HepG2 (cell line): ENCODE results near the gene SLC13A3. TPM values are rescaled to one million over a fixed set of nuclear protein-coding genes. Genes with fewer than 3 reads are reported as not detected.
A peak's percentile ranks its signal among the peaks of the same experiment; 100 is the strongest.

ENCODE experiments used
- FOXK2 ChIP-seq: fragments of 450-650 bp; IDR thresholded peaks from 2 replicates; pipeline ENCODE4 v1.6.1; 2016
- FOXO4 ChIP-seq: sonication (generic); formaldehyde crosslinking; conservative IDR thresholded peaks from 2 replicates; pipeline ENCODE4 v1.8.1; 2023; ENCODE audit warnings: missing genetic modification reagents
- MAFF ChIP-seq: IDR thresholded peaks from 2 replicates; pipeline ENCODE4 v1.6.1; 2011; ENCODE audit warnings: low read depth, low read length, improper control_type of control experiment
- MYC ChIP-seq: sonication (generic); formaldehyde crosslinking; IDR thresholded peaks from 2 replicates; pipeline ENCODE4 v1.9.0; 2021; ENCODE audit warnings: missing genetic modification reagents, borderline replicate concordance
- NCOA1 ChIP-seq: sonication (generic); formaldehyde crosslinking; IDR thresholded peaks from 2 replicates; pipeline ENCODE4 v1.9.0; 2021; ENCODE audit warnings: missing genetic modification reagents
- NR2C2 ChIP-seq: sonication (generic); formaldehyde crosslinking; IDR thresholded peaks from 2 replicates; pipeline ENCODE4 v1.4.0; 2020; ENCODE audit warnings: missing genetic modification reagents, mild to moderate bottlenecking, moderate library complexity, borderline replicate concordance
- ZBTB8A ChIP-seq: sonication (generic); formaldehyde crosslinking; IDR thresholded peaks from 2 replicates; pipeline ENCODE4 v1.4.0; 2020; ENCODE audit warnings: mild to moderate bottlenecking, low read depth, missing genetic modification reagents, borderline replicate concordance
- ZNF598 ChIP-seq: sonication (generic); formaldehyde crosslinking; IDR thresholded peaks from 2 replicates; pipeline ENCODE4 v1.5.1; 2020; ENCODE audit warnings: mild to moderate bottlenecking, missing genetic modification reagents, borderline replicate concordance
- polyA plus RNA-seq, 8 experiments: library from polyadenylated mRNA; depleted of rRNA in 3 of 8; stranded (reverse) in 7 of 8; unstranded in 1 of 8; fragments of >200 nt; fragmentation: Illumina TruSeq in 4 of 8; extraction: Trizol in 4 of 8; gene quantifications; 2 replicates each; pipeline versions ENCODE4 v1.2.1 to v1.2.3, GENCODE V29; 2011 to 2016; ENCODE audit warnings: low read depth in 4 of 8, missing spikeins in 1 of 8, mixed read lengths in 1 of 8; ENCODE audit not compliant: insufficient read depth in 1 of 8
- total RNA-seq, 5 experiments: library from RNA; depleted of rRNA; stranded (reverse); fragments of >200 nt; fragmentation: Illumina TruSeq; extraction: Trizol; gene quantifications; 2 replicates each; pipeline ENCODE4 v1.2.3, GENCODE V29; 2016; ENCODE audit warnings: low read depth in 1 of 5
- TF ChIP-seq, protein P1 (sequence below): sonication (generic); formaldehyde crosslinking; IDR thresholded peaks from 2 replicates; pipeline ENCODE4 v1.4.0; 2020; ENCODE audit warnings: mild to moderate bottlenecking, missing genetic modification reagents, borderline replicate concordance
- TF ChIP-seq, protein P2 (sequence below): sonication (generic); formaldehyde crosslinking; IDR thresholded peaks from 2 replicates; pipeline ENCODE4 v1.4.0; 2020; ENCODE audit warnings: missing genetic modification reagents
- TF ChIP-seq, protein P3 (sequence below), 2 experiments: fragments of 450-650 bp in 1 of 2; sonication (generic) in 1 of 2; formaldehyde crosslinking; IDR thresholded peaks; 2 replicates each; pipeline versions ENCODE4 v1.5.0 to v1.8.0; 2020 to 2022; ENCODE audit warnings: mild to moderate bottlenecking in 1 of 2, missing genetic modification reagents in 1 of 2
- TF ChIP-seq, protein P4 (sequence below): IDR thresholded peaks from 2 replicates; pipeline ENCODE4 v1.6.1; 2016; ENCODE audit warnings: missing compliant biosample characterization, missing genetic modification reagents, borderline replicate concordance
- TF ChIP-seq, protein P5 (sequence below): sonication (generic); formaldehyde crosslinking; IDR thresholded peaks from 2 replicates; pipeline ENCODE4 v1.4.0; 2020; ENCODE audit warnings: missing genetic modification reagents, borderline replicate concordance

The SLC13A3 gene
- total and polyA plus RNA-seq, 2 of the 13 experiments (the other 11 are each of a cell fraction or from before 2014, with no cell fraction given), result 66.5 to 76.0 TPM

GRCh38 chr20:46640536-46641311 lies 10.5 kb downstream of the SLC13A3 start (continued):
- TF ChIP-seq, protein P1, sequence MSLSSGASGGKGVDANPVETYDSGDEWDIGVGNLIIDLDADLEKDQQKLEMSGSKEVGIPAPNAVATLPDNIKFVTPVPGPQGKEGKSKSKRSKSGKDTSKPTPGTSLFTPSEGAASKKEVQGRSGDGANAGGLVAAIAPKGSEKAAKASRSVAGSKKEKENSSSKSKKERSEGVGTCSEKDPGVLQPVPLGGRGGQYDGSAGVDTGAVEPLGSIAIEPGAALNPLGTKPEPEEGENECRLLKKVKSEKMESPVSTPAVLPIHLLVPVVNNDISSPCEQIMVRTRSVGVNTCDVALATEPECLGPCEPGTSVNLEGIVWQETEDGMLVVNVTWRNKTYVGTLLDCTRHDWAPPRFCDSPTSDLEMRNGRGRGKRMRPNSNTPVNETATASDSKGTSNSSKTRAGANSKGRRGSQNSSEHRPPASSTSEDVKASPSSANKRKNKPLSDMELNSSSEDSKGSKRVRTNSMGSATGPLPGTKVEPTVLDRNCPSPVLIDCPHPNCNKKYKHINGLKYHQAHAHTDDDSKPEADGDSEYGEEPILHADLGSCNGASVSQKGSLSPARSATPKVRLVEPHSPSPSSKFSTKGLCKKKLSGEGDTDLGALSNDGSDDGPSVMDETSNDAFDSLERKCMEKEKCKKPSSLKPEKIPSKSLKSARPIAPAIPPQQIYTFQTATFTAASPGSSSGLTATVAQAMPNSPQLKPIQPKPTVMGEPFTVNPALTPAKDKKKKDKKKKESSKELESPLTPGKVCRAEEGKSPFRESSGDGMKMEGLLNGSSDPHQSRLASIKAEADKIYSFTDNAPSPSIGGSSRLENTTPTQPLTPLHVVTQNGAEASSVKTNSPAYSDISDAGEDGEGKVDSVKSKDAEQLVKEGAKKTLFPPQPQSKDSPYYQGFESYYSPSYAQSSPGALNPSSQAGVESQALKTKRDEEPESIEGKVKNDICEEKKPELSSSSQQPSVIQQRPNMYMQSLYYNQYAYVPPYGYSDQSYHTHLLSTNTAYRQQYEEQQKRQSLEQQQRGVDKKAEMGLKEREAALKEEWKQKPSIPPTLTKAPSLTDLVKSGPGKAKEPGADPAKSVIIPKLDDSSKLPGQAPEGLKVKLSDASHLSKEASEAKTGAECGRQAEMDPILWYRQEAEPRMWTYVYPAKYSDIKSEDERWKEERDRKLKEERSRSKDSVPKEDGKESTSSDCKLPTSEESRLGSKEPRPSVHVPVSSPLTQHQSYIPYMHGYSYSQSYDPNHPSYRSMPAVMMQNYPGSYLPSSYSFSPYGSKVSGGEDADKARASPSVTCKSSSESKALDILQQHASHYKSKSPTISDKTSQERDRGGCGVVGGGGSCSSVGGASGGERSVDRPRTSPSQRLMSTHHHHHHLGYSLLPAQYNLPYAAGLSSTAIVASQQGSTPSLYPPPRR (CRISPR knock-in tag), result peak; percentile 63
- TF ChIP-seq NR2C2 (CRISPR knock-in tag) (peak; percentile 44; the same call in 1 of the 2 replicates), MAFF (0 out of 2 replicates have a peak, but pooled peaks have one; percentile 21), ZNF598 (0 out of 2 replicates have a peak, but pooled peaks have one; percentile 14), FOXK2 (peak; percentile 72; the same call in 1 of the 2 replicates), MYC (CRISPR knock-in tag) (peak; percentile 74; the same call in 1 of the 2 replicates), ZBTB8A (CRISPR knock-in tag) (no peak), NCOA1 (CRISPR knock-in tag) (peak; percentile 75; the same call in 1 of the 2 replicates), FOXO4 (CRISPR knock-in tag) (0 out of 2 replicates have a peak, but pooled peaks have one; percentile 93)
- TF ChIP-seq, protein P2, sequence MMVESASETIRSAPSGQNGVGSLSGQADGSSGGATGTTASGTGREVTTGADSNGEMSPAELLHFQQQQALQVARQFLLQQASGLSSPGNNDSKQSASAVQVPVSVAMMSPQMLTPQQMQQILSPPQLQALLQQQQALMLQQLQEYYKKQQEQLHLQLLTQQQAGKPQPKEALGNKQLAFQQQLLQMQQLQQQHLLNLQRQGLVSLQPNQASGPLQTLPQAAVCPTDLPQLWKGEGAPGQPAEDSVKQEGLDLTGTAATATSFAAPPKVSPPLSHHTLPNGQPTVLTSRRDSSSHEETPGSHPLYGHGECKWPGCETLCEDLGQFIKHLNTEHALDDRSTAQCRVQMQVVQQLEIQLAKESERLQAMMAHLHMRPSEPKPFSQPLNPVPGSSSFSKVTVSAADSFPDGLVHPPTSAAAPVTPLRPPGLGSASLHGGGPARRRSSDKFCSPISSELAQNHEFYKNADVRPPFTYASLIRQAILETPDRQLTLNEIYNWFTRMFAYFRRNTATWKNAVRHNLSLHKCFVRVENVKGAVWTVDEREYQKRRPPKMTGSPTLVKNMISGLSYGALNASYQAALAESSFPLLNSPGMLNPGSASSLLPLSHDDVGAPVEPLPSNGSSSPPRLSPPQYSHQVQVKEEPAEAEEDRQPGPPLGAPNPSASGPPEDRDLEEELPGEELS (CRISPR knock-in tag), result peak; percentile 73
- TF ChIP-seq, protein P3, sequence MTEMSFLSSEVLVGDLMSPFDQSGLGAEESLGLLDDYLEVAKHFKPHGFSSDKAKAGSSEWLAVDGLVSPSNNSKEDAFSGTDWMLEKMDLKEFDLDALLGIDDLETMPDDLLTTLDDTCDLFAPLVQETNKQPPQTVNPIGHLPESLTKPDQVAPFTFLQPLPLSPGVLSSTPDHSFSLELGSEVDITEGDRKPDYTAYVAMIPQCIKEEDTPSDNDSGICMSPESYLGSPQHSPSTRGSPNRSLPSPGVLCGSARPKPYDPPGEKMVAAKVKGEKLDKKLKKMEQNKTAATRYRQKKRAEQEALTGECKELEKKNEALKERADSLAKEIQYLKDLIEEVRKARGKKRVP (CRISPR knock-in tag; IDR thresholded peaks at IDR 0.05), result no peak
- TF ChIP-seq, protein P4, sequence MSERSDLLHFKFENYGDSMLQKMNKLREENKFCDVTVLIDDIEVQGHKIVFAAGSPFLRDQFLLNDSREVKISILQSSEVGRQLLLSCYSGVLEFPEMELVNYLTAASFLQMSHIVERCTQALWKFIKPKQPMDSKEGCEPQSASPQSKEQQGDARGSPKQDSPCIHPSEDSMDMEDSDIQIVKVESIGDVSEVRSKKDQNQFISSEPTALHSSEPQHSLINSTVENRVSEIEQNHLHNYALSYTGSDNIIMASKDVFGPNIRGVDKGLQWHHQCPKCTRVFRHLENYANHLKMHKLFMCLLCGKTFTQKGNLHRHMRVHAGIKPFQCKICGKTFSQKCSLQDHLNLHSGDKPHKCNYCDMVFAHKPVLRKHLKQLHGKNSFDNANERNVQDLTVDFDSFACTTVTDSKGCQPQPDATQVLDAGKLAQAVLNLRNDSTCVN (CRISPR knock-in tag), result peak; percentile 44; the same call in 1 of the 2 replicates
- TF ChIP-seq, protein P5, sequence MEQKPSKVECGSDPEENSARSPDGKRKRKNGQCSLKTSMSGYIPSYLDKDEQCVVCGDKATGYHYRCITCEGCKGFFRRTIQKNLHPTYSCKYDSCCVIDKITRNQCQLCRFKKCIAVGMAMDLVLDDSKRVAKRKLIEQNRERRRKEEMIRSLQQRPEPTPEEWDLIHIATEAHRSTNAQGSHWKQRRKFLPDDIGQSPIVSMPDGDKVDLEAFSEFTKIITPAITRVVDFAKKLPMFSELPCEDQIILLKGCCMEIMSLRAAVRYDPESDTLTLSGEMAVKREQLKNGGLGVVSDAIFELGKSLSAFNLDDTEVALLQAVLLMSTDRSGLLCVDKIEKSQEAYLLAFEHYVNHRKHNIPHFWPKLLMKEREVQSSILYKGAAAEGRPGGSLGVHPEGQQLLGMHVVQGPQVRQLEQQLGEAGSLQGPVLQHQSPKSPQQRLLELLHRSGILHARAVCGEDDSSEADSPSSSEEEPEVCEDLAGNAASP (CRISPR knock-in tag), result peak; percentile 92; the same call in 1 of the 2 replicates
